ENCODE results near the gene EYA2.

Gene EYA2

GRCh38 chr20:47233333-47234188 is 338.9 kb downstream of the EYA2 start:
- H3K4me3 ChIP-seq (ENCODE audit: low read depth, low read length), result no peak overlapping the region
- TF ChIP-seq CTCF (IDR thresholded peaks at IDR 0.05; ENCODE audit: insufficient read depth, low read depth, low read length, missing control alignments), result no peak
- DNase-seq (ENCODE audit: low read depth), result no peak

DNA sequence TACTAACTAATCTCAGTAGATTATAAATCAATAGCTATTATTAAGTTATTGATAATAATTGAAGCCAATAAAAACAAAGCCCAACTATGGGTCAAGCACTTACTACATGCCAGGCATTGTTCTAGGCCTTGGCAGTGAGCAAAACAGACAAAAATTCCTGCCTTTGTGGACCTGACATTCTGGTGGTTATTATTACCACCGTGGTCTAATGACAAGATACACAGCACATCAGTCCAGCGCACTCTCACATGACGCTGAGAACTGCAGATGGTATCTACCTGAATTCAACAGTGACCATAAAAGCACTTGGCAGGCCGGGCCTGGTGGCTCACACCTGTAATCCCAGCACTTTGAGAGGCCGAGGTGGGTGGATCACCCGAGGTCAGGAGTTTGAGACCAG is 340.5 kb downstream of the EYA2 start:
- H3K4me3 ChIP-seq (ENCODE audit: low read depth, low read length), result no peak overlapping the region
- DNase-seq (ENCODE audit: low read depth), result no peak
- no peak for TF ChIP-seq CTCF (IDR thresholded peaks at IDR 0.05; ENCODE audit: insufficient read depth, low read depth, low read length, missing control alignments)

- no peak overlapping the region for H3K4me3 ChIP-seq (ENCODE audit: low read depth, low read length)
- TF ChIP-seq CTCF (IDR thresholded peaks at IDR 0.05; ENCODE audit: insufficient read depth, low read depth, low read length, missing control alignments), result no peak
- no peak for DNase-seq (ENCODE audit: low read depth)
Observed at GRCh38 chr20:47235853-47236638, 341.4 kb downstream of the EYA2 start.

DNA sequence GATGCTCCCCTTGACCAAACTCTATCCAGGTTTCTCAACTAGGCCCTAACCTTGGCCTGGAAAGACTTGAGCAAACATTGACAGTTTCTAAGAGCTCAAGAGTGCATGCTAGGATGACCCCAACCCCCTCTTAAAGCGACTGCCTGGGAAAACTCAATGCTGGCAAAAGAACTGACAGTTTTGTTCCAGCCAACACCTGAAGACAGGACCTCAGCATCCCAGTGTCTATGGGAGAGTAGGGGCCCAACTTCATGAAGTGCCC is 341.9 kb downstream of the EYA2 start:
- no peak for DNase-seq (ENCODE audit: low read depth)
- no peak for TF ChIP-seq CTCF (IDR thresholded peaks at IDR 0.05; ENCODE audit: insufficient read depth, low read depth, low read length, missing control alignments)

DNA sequence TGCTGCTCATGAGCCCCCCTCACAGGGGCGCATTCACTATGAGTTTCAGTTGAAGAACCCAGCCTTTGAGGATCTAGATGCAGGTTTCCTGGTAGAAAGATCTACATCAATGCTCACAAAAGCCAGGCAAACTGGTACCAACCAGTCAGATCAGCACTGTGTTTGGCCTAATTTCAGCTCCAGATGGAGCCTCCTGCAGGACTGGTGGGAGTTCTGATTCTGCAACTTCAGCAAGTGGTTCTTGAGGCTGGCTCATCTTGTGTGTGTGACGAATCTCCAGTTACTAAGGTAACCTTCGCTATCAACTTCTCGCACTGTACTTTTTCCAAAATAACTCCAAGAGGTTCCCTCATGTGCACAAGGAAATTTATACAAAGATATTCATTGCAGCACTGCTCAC is 343.1 kb downstream of the EYA2 start:
- DNase-seq (ENCODE audit: low read depth), result no peak
- no peak overlapping the region for H3K4me3 ChIP-seq (ENCODE audit: low read depth, low read length)
- no peak for TF ChIP-seq CTCF (IDR thresholded peaks at IDR 0.05; ENCODE audit: insufficient read depth, low read depth, low read length, missing control alignments)

More for the DNA sequence above, 341.9 kb downstream of the EYA2 start:
- no peak overlapping the region for H3K4me3 ChIP-seq (ENCODE audit: low read depth, low read length)
